Neural crest cell (in vitro differentiated cells): ENCODE results near the gene UXS1. TPM values are rescaled to one million over a fixed set of nuclear protein-coding genes. Genes with fewer than 3 reads are reported as not detected.

ENCODE experiments used
- DNase-seq: peaks from one replicate; pipeline ENCODE4 v3.0.0; 2021; ENCODE audit warnings: low read depth, mixed read lengths, low spot score
- H3K27ac Mint-ChIP-seq: one replicate; pipeline ENCODE4 v1.8.0; 2021; ENCODE audit warnings: mild to moderate bottlenecking, mixed read lengths; ENCODE audit not compliant: unreplicated experiment
- H3K27me3 Mint-ChIP-seq: 2 replicates; pipeline ENCODE4 v1.8.0; 2021; ENCODE audit warnings: low read depth, mild to moderate bottlenecking, mixed read lengths
- H3K36me3 Mint-ChIP-seq: 2 replicates; pipeline ENCODE4 v1.8.0; 2021; ENCODE audit warnings: low read depth, mild to moderate bottlenecking, mixed read lengths
- H3K4me1 Mint-ChIP-seq: 2 replicates; pipeline ENCODE4 v1.8.0; 2021; ENCODE audit warnings: mixed read lengths
- H3K4me3 Mint-ChIP-seq: one replicate; pipeline ENCODE4 v1.8.0; 2021; ENCODE audit warnings: mild to moderate bottlenecking, mixed read lengths
- H3K9me3 Mint-ChIP-seq: 2 replicates; pipeline ENCODE4 v1.8.0; 2021; ENCODE audit warnings: mixed read lengths
- total RNA-seq: library from RNA; stranded (reverse); gene quantifications from 2 replicates; pipeline ENCODE4 v1.2.1, GENCODE V29; 2021
- TF ChIP-seq, protein P1 (sequence below): fragments of 200-600 bp; sonication (generic); conservative IDR thresholded peaks from 2 replicates; pipeline ENCODE4 v1.5.0; 2021; ENCODE audit warnings: antibody characterized with exemption, mild to moderate bottlenecking

UXS1 gene
- total RNA-seq, 1 donor from 2014 or later = 55.4 TPM

DNA sequence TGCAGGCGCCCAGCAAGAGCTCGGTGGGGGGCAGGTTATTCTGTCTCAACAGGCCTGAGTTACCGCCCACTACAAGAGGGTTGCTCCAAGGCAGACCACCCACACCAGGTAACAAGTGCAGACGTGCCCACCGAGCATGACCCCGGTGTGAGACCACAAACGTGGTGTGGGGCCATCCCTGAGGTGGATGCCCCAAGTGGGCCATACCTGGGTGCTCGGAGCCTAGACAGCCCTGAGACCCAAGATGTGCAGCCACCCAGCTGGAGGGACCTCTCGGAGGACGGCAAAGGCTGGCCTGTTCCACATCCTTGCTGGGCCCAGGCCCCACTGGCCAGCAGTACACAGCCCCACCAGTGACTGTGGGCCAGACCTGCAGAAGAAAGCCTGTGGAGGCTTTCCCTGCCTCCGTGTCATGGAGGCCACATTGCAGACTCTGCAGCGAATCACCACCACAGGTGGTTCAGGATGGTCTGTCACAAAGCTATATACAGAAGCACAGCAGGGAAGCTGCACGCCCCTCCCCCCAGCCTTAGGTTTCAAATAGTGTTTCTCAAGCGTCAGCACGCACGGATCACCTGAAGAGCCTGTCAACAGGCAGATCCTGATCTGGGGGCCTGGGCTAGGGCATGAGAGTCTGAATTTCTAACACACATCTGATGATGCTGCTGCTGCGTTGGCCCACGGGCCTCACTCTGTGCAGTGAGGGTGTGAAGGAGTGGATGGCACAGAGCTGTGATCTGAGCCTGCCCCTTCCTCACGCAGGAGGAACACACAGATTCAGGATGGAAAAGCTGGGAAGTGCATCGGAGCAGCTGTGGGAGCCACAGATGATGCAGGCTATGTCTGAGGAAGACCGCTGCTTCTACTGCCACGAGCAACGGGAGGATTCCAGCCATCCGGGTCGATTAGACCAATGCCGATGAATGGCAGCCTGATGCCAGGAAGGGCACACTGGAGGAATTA is 96.8 kb downstream of the UXS1 start:
- TF ChIP-seq, protein P1, sequence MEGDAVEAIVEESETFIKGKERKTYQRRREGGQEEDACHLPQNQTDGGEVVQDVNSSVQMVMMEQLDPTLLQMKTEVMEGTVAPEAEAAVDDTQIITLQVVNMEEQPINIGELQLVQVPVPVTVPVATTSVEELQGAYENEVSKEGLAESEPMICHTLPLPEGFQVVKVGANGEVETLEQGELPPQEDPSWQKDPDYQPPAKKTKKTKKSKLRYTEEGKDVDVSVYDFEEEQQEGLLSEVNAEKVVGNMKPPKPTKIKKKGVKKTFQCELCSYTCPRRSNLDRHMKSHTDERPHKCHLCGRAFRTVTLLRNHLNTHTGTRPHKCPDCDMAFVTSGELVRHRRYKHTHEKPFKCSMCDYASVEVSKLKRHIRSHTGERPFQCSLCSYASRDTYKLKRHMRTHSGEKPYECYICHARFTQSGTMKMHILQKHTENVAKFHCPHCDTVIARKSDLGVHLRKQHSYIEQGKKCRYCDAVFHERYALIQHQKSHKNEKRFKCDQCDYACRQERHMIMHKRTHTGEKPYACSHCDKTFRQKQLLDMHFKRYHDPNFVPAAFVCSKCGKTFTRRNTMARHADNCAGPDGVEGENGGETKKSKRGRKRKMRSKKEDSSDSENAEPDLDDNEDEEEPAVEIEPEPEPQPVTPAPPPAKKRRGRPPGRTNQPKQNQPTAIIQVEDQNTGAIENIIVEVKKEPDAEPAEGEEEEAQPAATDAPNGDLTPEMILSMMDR = no peak
- Mint-ChIP-seq H3K9me3 (no peaks in the 10 kb centered on the region), H3K27me3 (no peaks in the 10 kb centered on the region), H3K4me1 (peaks cover 3% of the 10 kb centered on the region), H3K4me3 (no peak overlapping the region), H3K27ac (no peak overlapping the region), H3K36me3 (peaks cover 17% of the 10 kb centered on the region)
- DNase-seq = no peak

DNA sequence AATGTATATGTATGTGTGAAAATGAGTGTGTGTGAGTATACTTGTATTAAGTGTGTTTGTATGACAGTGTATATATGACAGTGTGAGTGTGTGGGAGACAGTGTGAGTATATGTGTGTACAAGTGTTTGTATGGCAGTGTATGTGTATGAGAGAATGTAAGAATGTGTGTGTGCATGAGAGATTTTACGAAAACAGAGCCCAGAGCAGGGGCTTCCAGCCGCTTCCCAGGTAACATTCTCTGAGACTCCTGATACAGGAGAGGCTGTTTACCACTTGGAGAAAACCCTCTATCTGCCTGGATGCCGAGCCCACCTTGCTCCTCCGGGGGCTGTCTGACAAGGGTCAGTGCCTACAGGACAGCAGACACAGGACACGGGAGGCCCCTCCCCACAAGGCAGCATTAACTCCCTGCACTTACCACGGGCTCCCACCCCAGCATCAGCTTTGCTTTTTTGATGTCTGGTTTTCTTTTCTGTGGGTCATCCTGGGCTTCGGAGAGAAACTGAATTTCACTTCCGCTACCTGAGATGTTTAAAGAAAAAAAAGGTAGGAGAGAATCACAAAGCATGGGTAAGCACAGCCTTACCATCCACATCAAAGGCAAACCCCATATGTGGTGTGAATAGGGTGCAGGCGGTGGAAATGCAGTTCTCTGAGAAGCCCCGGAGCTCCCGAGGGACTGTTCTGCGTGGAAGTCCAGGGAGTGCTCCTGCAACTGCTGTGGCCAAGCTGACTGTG is 97.6 kb downstream of the UXS1 start:
- H3K4me3 Mint-ChIP-seq = no peak overlapping the region

DNA sequence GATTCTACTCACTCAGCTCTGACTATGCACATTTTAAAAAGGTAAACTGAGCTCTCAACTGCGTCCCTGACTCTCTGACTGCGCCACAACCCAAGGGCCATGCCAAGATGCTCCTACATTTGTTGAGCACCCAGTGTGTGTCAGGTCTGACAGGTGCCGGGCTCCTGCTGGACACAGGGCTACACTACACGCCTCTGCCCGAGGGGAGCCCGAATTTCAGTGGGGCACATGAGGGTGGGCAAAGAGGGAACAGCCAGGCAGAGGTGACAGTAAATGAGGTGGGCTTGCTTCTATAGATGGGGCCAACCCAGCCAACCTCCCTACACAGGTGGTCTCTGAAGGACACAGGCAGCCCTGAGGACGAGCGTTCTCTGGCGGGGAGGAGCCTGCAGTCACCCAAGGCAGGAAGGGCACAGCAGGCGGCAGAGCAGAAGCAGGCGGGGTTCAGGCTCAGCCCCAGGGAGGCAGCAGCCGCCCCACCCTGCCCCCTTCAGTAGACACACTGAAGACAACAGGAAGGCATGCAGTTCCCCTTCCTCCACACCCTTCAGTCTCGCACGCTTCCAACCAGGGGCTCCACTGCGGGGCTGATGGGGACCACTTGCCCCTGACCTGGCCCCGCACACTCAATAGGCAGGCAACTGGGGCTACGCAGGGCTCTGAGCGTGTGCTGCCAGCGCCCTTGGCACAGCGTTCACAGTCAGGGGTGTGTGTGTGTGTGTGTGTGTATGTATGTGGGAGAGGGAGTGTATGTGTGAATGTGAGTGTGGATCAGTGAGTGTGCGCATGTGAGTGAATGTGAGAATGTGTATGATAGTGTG is 98.4 kb downstream of the UXS1 start:
- no peak overlapping the region for H3K27ac Mint-ChIP-seq
- TF ChIP-seq, protein P1 = no peak
- no peaks in the 10 kb centered on the region for H3K27me3 Mint-ChIP-seq
- H3K36me3 Mint-ChIP-seq = peaks cover 28% of the 10 kb centered on the region
- H3K4me1 Mint-ChIP-seq = no peaks in the 10 kb centered on the region
- DNase-seq = no peak
- H3K4me3 Mint-ChIP-seq = no peak overlapping the region
- peaks cover under 1% of the 10 kb centered on the region for H3K9me3 Mint-ChIP-seq

More for the DNA sequence above, 97.6 kb downstream of the UXS1 start:
- H3K9me3 Mint-ChIP-seq = no peaks in the 10 kb centered on the region
- no peak for DNase-seq
- H3K27ac Mint-ChIP-seq = no peak overlapping the region
- H3K4me1 Mint-ChIP-seq = no peaks in the 10 kb centered on the region
- H3K27me3 Mint-ChIP-seq = no peaks in the 10 kb centered on the region
- TF ChIP-seq, protein P1 = no peak
- H3K36me3 Mint-ChIP-seq = peaks cover 22% of the 10 kb centered on the region

DNA sequence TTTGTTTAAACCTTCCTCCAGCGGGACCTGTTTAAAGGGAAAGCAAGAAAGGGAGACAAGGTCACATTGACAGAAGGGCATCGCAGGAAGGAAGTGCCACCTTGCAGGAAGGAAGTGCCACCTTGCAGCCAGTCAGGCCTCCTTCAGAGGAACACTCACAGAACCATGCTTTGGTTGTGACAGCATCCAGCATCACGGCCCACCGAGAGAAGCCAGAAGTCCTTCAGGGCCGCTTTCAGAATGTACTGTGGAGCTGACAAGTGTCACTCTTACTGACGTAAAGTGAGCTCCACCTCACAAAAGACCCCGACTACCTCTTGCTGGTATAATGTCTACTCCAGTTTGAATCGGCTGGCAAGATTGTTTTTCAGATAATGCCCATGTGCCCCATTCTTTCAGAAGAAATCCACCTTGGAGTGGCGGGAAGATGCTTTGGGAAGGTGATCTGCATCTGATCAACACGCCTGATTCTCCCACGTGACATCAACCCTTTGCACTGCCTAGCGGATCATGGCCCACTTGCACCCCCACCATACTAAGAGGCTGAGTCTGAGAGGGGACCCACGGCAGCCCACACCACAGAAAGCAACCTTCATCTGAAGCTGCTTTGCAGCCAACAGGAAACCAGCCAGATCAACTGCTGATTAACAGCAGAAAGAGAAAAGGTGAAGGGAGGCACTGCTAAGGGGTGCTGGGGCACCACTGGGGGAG is 99.8 kb downstream of the UXS1 start:
- TF ChIP-seq, protein P1 = no peak
- H3K27ac Mint-ChIP-seq = no peak overlapping the region
- H3K36me3 Mint-ChIP-seq = peaks cover 42% of the 10 kb centered on the region
- no peaks in the 10 kb centered on the region for H3K27me3 Mint-ChIP-seq
- DNase-seq = no peak
- H3K4me1 Mint-ChIP-seq = no peaks in the 10 kb centered on the region
- no peak overlapping the region for H3K4me3 Mint-ChIP-seq
- H3K9me3 Mint-ChIP-seq = peaks cover 3% of the 10 kb centered on the region
